Measurements from ENCODE around the gene ENOX1.

Gene ENOX1

DNA sequence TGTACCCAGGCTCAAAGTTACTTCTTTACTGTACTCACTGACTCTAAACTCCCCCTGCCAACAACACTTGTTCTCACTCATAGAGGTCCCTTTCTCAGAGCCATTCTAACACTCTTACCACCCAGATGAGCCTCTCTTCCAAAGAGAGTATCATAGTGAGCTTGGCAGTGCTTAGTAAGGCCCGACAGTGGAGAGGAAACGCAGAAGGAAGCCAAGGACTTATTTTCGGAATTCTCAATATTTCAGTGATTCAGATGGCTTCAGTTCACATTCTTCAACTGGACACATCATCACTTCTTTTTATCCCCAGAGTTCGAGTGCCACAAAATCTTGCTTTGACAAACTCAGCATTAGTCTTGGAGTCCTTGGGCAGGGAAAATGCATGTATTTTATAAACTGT, 477.5 kb downstream of the ENOX1 start:
- no peaks in the 10 kb centered on the region for H3K27me3 ChIP-seq (ENCODE audit: insufficient read depth, low read length)
- H3K9me3 ChIP-seq (ENCODE audit: low read length): peaks cover 2% of the 10 kb centered on the region
- peaks cover 3% of the 10 kb centered on the region for H3K4me1 ChIP-seq (ENCODE audit: insufficient read depth, low read length)
- no peak overlapping the region for H3K4me3 ChIP-seq (ENCODE audit: low read length)
- no peaks in the 10 kb centered on the region for H3K36me3 ChIP-seq (ENCODE audit: insufficient read depth, low read length)
- no peak overlapping the region for H2AFZ ChIP-seq (ENCODE audit: low read depth, low read length)

DNA sequence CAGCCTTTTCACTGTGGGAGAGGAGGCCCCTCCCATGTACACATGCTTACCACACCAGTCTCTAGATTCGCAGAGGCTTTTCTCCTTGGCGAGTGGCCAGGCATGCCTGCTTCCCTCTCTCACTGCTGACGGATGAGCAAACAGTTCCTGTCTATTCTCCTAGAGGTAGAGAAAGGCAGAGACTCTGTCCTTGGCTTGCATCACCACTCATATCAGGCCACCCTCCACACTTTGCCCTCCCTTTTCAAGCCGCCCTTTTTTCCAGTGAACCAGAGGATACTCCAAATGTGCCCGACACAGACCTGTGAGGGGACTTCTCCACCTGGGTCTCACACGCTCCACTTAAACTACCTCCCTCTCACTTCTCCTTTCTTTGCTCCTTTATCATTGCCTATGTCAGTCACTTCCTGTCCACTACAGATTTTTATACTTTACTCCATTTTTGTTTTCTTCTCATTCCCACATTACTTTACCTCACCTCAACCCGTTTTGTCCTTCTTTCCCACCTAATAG, 478.8 kb downstream of the ENOX1 start:
- no peaks in the 10 kb centered on the region for H3K27me3 ChIP-seq (ENCODE audit: insufficient read depth, low read length)
- no peak overlapping the region for H2AFZ ChIP-seq (ENCODE audit: low read depth, low read length)
- H3K9me3 ChIP-seq (ENCODE audit: low read length): peaks cover 2% of the 10 kb centered on the region
- H3K4me1 ChIP-seq (ENCODE audit: insufficient read depth, low read length): peaks cover 6% of the 10 kb centered on the region
- H3K4me3 ChIP-seq (ENCODE audit: low read length): no peak overlapping the region
- no peaks in the 10 kb centered on the region for H3K36me3 ChIP-seq (ENCODE audit: insufficient read depth, low read length)

GRCh38 chr13:43307221-43307920, 479.4 kb downstream of the ENOX1 start:
- H3K4me3 ChIP-seq (ENCODE audit: low read length): no peak overlapping the region
- H3K36me3 ChIP-seq (ENCODE audit: insufficient read depth, low read length): no peaks in the 10 kb centered on the region
- H2AFZ ChIP-seq (ENCODE audit: low read depth, low read length): no peak overlapping the region
- H3K27me3 ChIP-seq (ENCODE audit: insufficient read depth, low read length): no peaks in the 10 kb centered on the region
- peaks cover 12% of the 10 kb centered on the region for H3K4me1 ChIP-seq (ENCODE audit: insufficient read depth, low read length)
- peaks cover under 1% of the 10 kb centered on the region for H3K9me3 ChIP-seq (ENCODE audit: low read length)

DNA sequence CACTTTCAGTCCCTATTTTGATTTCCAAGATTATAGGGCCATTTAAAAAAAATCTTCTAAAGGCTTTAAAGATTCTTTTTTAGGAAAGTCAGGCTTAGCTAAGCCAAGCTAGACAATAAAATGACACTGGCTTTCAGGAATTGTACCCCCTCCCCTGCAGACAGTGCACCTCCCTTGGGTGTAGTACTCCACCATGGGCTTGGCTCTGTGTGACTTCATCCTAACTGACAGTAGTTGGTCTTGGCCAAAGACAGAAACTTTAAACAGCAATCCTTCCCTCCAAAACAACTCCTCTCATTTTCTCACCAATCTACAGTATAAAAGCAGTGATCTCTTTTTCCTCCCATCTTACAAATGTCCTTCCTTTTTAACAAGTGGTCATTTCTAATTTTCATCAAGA, 480.4 kb downstream of the ENOX1 start:
- H3K27me3 ChIP-seq (ENCODE audit: insufficient read depth, low read length): no peaks in the 10 kb centered on the region
- H2AFZ ChIP-seq (ENCODE audit: low read depth, low read length): no peak overlapping the region
- no peaks in the 10 kb centered on the region for H3K36me3 ChIP-seq (ENCODE audit: insufficient read depth, low read length)
- H3K9me3 ChIP-seq (ENCODE audit: low read length): no peaks in the 10 kb centered on the region
- H3K4me3 ChIP-seq (ENCODE audit: low read length): no peak overlapping the region
- peaks cover 12% of the 10 kb centered on the region for H3K4me1 ChIP-seq (ENCODE audit: insufficient read depth, low read length)

DNA sequence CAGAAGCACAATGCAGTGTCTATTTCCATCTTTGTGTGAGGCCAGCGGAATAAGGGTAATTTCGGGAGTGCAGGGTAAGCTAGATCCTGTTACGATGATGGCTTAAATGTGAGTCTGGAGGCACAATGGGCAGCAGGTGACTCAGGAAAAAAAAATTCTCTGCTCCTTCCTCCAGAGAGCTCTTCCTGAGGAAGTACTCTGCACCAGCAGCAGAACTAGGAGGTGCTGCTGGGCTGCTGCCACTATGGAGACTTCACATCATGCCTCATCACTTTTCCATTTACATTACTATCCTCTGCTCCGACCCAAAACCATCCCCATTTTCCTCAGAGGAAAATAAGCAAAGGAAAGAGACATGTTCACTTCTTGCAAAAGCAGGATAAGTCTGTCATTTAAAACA, 481.4 kb downstream of the ENOX1 start:
- Histone ChIP-seq H3K9me3 (ENCODE audit: low read length) (no peaks in the 10 kb centered on the region), H3K27me3 (ENCODE audit: insufficient read depth, low read length) (no peaks in the 10 kb centered on the region), H3K4me3 (ENCODE audit: low read length) (no peak overlapping the region)

DNA sequence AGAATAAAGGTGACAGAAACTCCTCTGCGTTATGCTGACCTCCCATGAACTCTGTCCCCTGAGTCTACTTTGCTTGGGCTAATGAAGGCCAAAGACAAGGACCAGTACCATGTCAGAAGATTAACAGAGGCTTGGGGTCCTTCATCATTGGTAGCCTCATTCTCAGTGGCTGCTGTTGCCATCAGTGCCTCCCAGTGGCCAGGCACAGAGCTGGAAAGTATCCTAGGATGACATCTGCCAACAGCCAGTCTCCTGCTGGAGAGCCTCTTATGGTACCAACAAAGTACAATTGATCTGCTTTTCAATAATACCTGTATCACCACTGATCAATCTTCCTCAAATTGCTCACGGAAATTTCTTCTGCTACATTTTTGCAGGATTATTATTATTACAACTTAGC, 481.8 kb downstream of the ENOX1 start:
- Histone ChIP-seq H3K9me3 (ENCODE audit: low read length) (no peaks in the 10 kb centered on the region), H2AFZ (ENCODE audit: low read depth, low read length) (no peak overlapping the region), H3K4me3 (ENCODE audit: low read length) (no peak overlapping the region), H3K27me3 (ENCODE audit: insufficient read depth, low read length) (no peaks in the 10 kb centered on the region), H3K36me3 (ENCODE audit: insufficient read depth, low read length) (no peaks in the 10 kb centered on the region), H3K4me1 (ENCODE audit: insufficient read depth, low read length) (peaks cover 12% of the 10 kb centered on the region)

More for the DNA sequence above, 481.4 kb downstream of the ENOX1 start:
- Histone ChIP-seq H3K4me1 (ENCODE audit: insufficient read depth, low read length) (peaks cover 12% of the 10 kb centered on the region), H2AFZ (ENCODE audit: low read depth, low read length) (no peak overlapping the region), H3K36me3 (ENCODE audit: insufficient read depth, low read length) (no peaks in the 10 kb centered on the region)

- no peak overlapping the region for H2AFZ ChIP-seq (ENCODE audit: low read depth, low read length)
- no peaks in the 10 kb centered on the region for H3K36me3 ChIP-seq (ENCODE audit: insufficient read depth, low read length)
- H3K9me3 ChIP-seq (ENCODE audit: low read length): no peaks in the 10 kb centered on the region
- H3K4me1 ChIP-seq (ENCODE audit: insufficient read depth, low read length): peaks cover 12% of the 10 kb centered on the region
- no peaks in the 10 kb centered on the region for H3K27me3 ChIP-seq (ENCODE audit: insufficient read depth, low read length)
- no peak overlapping the region for H3K4me3 ChIP-seq (ENCODE audit: low read length)
Measured at GRCh38 chr13:43304449-43304848, 482.3 kb downstream of the ENOX1 start.

DNA sequence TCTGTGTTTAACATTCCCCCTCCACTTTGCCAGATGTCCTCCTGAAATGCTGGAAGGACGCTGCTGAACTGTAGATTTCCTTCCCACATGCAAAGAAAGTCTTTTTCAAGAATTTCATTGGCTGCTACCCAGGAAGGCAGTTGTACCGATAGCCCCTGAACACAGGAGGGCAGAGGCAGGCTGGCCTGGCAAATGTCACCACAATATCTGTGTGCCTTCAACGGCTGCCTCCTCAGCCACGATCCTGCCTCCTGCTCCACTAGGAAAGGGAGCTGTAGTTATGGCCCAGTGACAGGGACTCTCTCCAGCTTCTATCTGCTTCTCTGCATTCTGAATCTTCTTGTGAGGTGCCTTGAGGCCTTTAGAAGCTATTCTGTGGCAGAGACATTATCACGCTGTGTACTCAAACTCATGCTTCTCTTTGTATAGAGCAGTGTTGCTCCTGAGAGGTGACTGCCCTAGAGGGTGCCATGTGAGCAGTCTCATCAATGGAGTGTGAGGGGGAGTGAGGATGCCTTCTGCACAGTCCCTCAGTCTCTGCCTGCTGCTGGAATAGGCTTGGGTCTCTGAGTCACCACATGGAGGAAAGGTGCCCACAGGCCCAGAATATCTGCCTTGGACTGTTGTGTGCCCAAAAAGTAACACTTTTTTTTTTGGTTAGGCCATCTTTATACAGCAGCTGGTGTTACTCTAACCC, 483.6 kb downstream of the ENOX1 start:
- no peaks in the 10 kb centered on the region for H3K27me3 ChIP-seq (ENCODE audit: insufficient read depth, low read length)
- no peaks in the 10 kb centered on the region for H3K9me3 ChIP-seq (ENCODE audit: low read length)
- no peaks in the 10 kb centered on the region for H3K36me3 ChIP-seq (ENCODE audit: insufficient read depth, low read length)
- no peak overlapping the region for H2AFZ ChIP-seq (ENCODE audit: low read depth, low read length)
- H3K4me1 ChIP-seq (ENCODE audit: insufficient read depth, low read length): peaks cover 12% of the 10 kb centered on the region
- H3K4me3 ChIP-seq (ENCODE audit: low read length): no peak overlapping the region

GRCh38 chr13:43301346-43301969, 485.3 kb downstream of the ENOX1 start:
- Histone ChIP-seq H3K36me3 (ENCODE audit: insufficient read depth, low read length) (no peaks in the 10 kb centered on the region), H2AFZ (ENCODE audit: low read depth, low read length) (no peak overlapping the region), H3K9me3 (ENCODE audit: low read length) (no peaks in the 10 kb centered on the region), H3K27me3 (ENCODE audit: insufficient read depth, low read length) (no peaks in the 10 kb centered on the region), H3K4me3 (ENCODE audit: low read length) (no peak overlapping the region), H3K4me1 (ENCODE audit: insufficient read depth, low read length) (peaks cover 10% of the 10 kb centered on the region)

DNA sequence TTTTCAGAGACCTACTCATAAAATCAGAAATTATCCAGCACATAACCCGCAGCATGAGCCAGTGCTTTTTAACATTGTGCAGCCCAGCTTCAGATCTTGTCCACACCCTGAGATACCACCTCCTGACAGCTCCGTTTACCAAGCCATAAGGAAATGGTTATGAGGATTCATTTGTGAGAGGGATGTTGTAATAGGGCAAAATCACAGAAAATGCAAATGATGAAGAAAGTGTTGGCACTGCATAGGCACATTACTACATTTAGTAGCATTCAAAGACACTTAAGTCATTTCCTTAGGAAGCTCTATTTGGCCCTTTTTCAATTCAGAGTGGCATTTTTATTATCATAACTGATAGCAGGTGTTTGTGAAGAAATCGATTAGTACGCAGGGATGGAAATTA, 485.9 kb downstream of the ENOX1 start:
- H2AFZ ChIP-seq (ENCODE audit: low read depth, low read length): no peak overlapping the region
- no peaks in the 10 kb centered on the region for H3K9me3 ChIP-seq (ENCODE audit: low read length)

GRCh38 chr13:43299374-43299773, 487.4 kb downstream of the ENOX1 start:
- H3K36me3 ChIP-seq (ENCODE audit: insufficient read depth, low read length): no peaks in the 10 kb centered on the region
- no peak overlapping the region for H3K4me3 ChIP-seq (ENCODE audit: low read length)

More for the DNA sequence above, 485.9 kb downstream of the ENOX1 start:
- Histone ChIP-seq H3K4me1 (ENCODE audit: insufficient read depth, low read length) (peaks cover 10% of the 10 kb centered on the region), H3K36me3 (ENCODE audit: insufficient read depth, low read length) (no peaks in the 10 kb centered on the region), H3K4me3 (ENCODE audit: low read length) (no peak overlapping the region), H3K27me3 (ENCODE audit: insufficient read depth, low read length) (no peaks in the 10 kb centered on the region)

DNA sequence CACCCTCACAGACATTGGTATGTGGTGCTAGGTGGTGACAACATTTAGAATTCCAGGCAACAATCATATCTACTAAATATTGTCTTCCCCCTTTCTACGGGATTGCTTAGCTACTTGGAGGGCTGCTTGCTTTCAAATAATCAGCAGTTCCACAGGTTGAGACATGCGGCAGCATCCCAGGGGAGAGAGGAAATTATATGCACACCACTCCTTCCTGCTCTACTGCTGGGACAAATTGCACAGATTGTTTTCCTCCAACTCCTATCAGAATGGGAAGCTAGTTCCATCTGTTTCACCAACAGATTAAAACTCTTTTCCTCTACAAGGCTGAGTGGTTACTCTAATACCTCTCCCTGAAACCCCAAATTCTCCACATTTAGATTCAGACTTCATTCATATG, 488.0 kb downstream of the ENOX1 start:
- Histone ChIP-seq H3K9me3 (ENCODE audit: low read length) (no peaks in the 10 kb centered on the region), H2AFZ (ENCODE audit: low read depth, low read length) (no peak overlapping the region), H3K4me3 (ENCODE audit: low read length) (no peak overlapping the region), H3K4me1 (ENCODE audit: insufficient read depth, low read length) (peaks cover 10% of the 10 kb centered on the region), H3K36me3 (ENCODE audit: insufficient read depth, low read length) (no peaks in the 10 kb centered on the region), H3K27me3 (ENCODE audit: insufficient read depth, low read length) (no peaks in the 10 kb centered on the region)

More at GRCh38 chr13:43299374-43299773, 487.4 kb downstream of the ENOX1 start:
- Histone ChIP-seq H3K9me3 (ENCODE audit: low read length) (no peaks in the 10 kb centered on the region), H2AFZ (ENCODE audit: low read depth, low read length) (no peak overlapping the region), H3K4me1 (ENCODE audit: insufficient read depth, low read length) (peaks cover 10% of the 10 kb centered on the region), H3K27me3 (ENCODE audit: insufficient read depth, low read length) (no peaks in the 10 kb centered on the region)

GRCh38 chr13:43297967-43298678, 488.6 kb downstream of the ENOX1 start:
- H2AFZ ChIP-seq (ENCODE audit: low read depth, low read length): no peak overlapping the region
- peaks cover 7% of the 10 kb centered on the region for H3K4me1 ChIP-seq (ENCODE audit: insufficient read depth, low read length)
- H3K27me3 ChIP-seq (ENCODE audit: insufficient read depth, low read length): no peaks in the 10 kb centered on the region
- H3K9me3 ChIP-seq (ENCODE audit: low read length): no peaks in the 10 kb centered on the region
- H3K36me3 ChIP-seq (ENCODE audit: insufficient read depth, low read length): no peaks in the 10 kb centered on the region
- no peak overlapping the region for H3K4me3 ChIP-seq (ENCODE audit: low read length)

Measured in neuron (in vitro differentiated cells).